ENCODE measurements around the gene ERICH6B.
A peak's percentile ranks its signal among the peaks of the same experiment; 100 is the strongest.
"Not testable (repeated sequence)": the region's sequence is repeated elsewhere in the genome, so short reads cannot be mapped to it uniquely, and the experiment has no call there.

Gene ERICH6B

GRCh38 chr13:45615501-45616101, at the start of gene ERICH6B:
ERICH6B (minus strand) TSS chr13:45615739; CDS start chr13:45597005, 18,734 bp downstream.
- DNase-seq, result peak; percentile 10 to 17

GRCh38 chr13:45662903-45663302, 47.4 kb upstream of the ERICH6B start:
- DNase-seq, result not testable (repeated sequence)

GRCh38 chr13:45662162-45662561, 46.6 kb upstream of the ERICH6B start:
- no peak for DNase-seq

- peak; percentile 30 to 47 for DNase-seq
These were observed 44.9 kb upstream of the ERICH6B start for GRCh38 chr13:45660458-45660857.

- no peak for DNase-seq
These were observed 44.0 kb upstream of the ERICH6B start for GRCh38 chr13:45659536-45659935.

GRCh38 chr13:45658586-45659235, 43.2 kb upstream of the ERICH6B start:
- DNase-seq, result peak; percentile 52 to 81

- DNase-seq, result no peak
These were observed 39.3 kb upstream of the ERICH6B start for GRCh38 chr13:45654633-45655349.

GRCh38 chr13:45645263-45645662, 29.7 kb upstream of the ERICH6B start:
- DNase-seq, result not testable (repeated sequence)

GRCh38 chr13:45642159-45642558, 26.6 kb upstream of the ERICH6B start:
- not testable (repeated sequence) for DNase-seq

GRCh38 chr13:45635291-45635690, 19.8 kb upstream of the ERICH6B start:
- not testable (repeated sequence) for DNase-seq

GRCh38 chr13:45630791-45631190, 15.3 kb upstream of the ERICH6B start:
- no peak for DNase-seq

GRCh38 chr13:45629940-45630339, 14.4 kb upstream of the ERICH6B start:
- DNase-seq, result no peak

GRCh38 chr13:45628094-45628493, 12.6 kb upstream of the ERICH6B start:
- DNase-seq, result no peak

- DNase-seq, result no peak
These were observed 12.1 kb upstream of the ERICH6B start for GRCh38 chr13:45627656-45628055.

GRCh38 chr13:45626731-45627374, 11.3 kb upstream of the ERICH6B start:
- DNase-seq, result peak in 1 of 2 donors; percentile 6

GRCh38 chr13:45623516-45624090, 8.1 kb upstream of the ERICH6B start:
- DNase-seq, result peak; percentile 19 to 71

GRCh38 chr13:45621950-45622349, 6.4 kb upstream of the ERICH6B start:
- no peak for DNase-seq

GRCh38 chr13:45607931-45608330, 7.6 kb downstream of the ERICH6B start:
- DNase-seq, result no peak

GRCh38 chr13:45604892-45605291, 10.6 kb downstream of the ERICH6B start:
- no peak for DNase-seq

- no peak for DNase-seq
These were observed 12.2 kb downstream of the ERICH6B start for GRCh38 chr13:45603338-45603737.

GRCh38 chr13:45602183-45603170, 13.1 kb downstream of the ERICH6B start:
- DNase-seq, result no peak

GRCh38 chr13:45601680-45602079, 13.9 kb downstream of the ERICH6B start:
- DNase-seq, result no peak

Data from inflammatory macrophage treated with lipopolysaccharide for 1 hour (primary cell).